NCI-H748 (cell line): ENCODE data around the gene SLC47A2.

Experiments used
- DNase-seq: peaks from one replicate; lab custom pipeline; 2025; ENCODE audit not compliant: unreplicated experiment; lab: John Stamatoyannopoulos, UW

The SLC47A2 gene

DNA sequence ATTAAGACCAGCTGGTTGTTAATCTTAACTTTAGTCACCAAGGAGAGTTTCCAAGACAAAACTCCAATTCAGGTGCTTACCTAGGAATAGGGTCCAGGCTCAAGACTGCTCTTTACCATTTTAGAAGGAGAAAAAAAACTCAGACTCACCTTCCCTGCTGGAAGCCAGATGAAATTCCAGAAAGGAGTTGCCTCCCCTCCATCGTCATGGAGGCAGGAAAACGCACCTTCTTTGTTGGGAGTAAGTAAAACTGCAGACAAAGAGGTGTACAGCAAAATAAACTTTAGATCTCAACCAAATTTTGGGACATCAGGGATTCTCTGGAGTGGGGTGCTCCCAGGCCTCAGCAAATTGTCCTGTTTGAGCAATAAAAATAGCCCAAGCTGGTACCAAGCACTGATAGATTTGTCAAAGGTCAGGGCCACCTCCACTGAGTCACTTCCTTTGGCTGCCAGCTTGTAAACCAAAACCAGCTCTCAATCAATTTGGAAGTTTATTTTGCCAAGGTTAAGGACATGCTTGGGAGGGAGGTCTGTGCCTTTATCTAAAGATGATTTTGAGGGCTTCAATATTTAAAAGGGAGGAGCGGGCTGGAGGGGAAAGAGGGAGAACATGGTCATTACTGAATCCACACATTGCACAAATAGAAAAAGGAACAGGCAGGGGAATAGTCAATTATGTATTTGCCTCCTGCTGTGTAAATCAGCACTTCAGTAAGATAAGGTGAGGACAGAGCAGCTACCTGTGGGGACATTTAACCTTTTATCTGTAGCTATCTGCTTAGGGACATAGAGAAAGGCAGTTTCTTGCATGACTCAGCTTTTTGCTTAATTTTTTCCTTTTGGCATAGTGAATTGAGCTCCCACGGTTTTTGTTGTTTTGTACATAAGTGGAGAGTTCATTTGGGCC lies 69.3 kb downstream of the SLC47A2 start:
- DNase-seq: peak; percentile 86

DNA sequence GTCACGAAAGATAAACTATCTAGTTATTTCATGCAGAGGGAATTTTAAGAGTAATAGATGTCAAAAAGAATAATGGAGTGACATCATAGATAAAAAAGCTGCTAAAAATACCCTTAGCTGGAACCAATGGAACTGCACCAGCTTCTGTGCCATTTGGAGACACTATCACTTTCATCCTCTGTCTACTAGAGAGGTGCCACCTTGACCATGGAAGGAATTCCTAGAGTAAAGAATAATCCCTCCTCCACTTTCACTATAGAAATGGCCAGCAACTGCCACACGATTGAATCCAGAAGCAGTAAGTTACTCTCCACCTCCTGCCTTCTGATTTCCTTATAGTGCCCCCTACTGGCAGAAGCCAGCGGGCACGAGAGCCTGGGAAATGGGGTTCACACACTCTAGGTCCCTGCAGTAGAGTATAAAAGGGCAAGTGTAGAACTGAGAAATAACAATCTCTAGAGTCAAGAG lies 70.6 kb downstream of the SLC47A2 start:
- peak; percentile 54 for DNase-seq

DNA sequence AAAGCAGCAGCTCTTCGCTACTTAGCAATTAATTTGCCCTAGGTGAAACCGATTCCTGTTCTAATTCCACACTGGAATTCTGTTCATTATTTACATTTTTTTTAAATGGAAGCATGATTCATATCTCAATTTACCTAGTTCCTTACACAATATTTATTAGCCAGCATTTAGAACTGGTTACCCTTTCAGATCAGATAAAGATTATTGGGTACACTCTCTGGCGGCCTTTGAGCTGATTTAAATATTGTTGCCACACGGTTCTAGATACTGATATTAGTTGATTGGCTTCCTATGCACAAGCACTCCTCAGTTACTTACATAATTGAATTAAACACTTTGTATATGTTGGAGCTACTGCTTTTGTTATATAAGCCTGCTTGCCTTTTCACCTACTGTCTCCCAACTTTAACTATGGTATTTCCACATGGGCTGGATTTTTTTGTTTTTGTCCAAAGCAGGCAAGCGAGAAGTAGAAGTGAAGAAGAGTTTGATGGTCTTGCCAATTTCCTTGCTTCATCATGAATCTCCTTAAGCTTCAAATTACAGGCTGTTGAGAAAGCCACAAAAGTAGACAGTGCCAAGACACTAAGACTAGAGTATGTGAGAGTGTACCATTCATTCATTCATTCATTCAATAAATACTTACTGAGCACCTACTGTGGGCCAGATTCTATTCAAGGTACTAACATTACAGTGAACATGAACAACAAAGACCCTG lies 71.7 kb downstream of the SLC47A2 start:
- DNase-seq: no peak

DNA sequence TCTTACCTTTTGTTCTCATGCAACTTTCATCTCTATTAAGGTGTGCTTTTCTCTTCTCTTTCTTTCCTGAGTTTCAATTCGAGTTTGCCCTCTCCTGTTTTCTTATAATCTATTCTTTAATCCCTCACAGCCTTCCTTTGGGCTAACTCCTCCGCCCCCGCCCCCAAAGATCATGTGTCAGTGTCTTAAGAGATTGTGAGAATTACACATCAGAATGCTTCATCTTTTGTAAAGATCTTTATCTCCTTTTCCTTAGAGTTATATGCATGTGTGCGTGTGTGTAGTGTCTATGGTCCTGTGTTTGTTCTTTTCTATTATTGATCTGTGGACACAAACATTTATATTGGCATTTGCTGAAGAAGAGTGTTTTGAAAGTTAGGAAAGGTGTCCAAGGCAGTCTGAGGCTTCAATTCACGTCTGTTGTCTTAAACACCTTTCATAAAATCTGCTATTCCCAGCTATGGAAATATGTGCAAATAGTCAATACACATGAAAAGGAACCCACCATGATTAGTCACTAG lies 74.0 kb downstream of the SLC47A2 start:
- no peak for DNase-seq

DNA sequence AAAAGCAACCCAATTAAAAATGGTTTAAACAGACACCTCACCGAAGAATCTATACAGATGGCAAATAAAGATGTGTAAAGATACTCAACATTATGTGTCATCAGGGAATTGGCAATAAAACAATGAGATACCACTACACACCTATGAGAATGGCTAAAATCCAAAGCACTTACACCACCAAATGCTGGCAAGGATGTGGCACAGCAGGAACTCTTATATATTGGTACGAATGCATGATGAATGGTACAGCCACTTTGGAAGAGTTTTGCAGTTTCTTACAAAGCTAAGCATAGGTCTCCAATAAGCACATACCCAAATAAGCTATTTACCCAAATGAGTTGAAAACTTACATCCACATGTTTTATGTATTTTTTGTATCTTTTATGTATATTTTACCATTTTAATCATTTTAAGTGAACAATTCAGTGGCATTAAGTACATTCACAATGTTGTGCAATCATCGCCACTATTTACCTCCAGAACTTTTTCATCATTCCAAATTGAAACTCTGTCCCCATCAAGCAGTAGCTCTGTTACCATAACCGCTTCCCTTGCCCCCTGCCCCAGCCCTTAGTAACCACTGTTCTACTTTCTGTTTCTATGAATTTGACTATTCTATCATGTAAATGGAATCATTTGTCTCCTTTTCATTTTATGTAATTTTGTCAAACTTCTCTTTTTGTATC lies 74.6 kb downstream of the SLC47A2 start:
- no peak for DNase-seq

DNA sequence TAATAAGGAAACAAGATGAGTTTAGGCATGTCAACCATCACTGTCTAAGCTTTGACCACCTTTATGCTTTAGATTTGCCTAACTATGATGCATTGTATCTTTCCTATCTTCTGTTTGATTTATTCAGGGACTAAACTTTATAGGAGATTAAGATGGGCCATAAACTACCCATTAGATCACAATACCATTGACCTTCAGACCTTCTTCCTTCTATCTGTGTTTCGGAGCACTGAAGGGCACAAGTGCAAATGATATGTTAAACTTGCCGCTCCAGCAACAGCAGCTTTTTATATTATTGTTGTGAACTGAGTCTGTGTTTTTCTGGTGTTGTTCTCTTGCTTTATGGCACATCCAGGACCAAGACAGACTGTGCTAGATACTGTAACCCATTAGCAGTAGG lies 84.5 kb downstream of the SLC47A2 start:
- DNase-seq: no peak

DNA sequence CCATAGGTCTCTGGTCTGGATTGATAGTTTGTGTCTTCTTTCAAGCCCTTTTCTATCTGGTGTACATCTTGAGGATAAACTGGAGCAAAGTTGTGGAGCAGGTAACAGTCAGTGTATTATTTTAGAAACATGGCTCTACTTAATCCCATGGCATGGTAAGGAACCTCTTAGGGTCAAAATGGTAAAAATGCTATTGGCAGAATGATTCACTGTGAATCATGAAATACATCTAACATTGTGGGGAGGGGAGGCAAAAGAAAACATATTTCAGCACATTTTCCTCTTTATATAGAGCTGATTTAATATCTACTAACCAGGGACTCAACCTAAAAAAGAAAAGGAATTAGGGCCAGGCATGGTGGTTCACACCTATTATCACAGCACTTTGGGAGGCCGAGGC lies 85.7 kb downstream of the SLC47A2 start:
- no peak for DNase-seq

DNA sequence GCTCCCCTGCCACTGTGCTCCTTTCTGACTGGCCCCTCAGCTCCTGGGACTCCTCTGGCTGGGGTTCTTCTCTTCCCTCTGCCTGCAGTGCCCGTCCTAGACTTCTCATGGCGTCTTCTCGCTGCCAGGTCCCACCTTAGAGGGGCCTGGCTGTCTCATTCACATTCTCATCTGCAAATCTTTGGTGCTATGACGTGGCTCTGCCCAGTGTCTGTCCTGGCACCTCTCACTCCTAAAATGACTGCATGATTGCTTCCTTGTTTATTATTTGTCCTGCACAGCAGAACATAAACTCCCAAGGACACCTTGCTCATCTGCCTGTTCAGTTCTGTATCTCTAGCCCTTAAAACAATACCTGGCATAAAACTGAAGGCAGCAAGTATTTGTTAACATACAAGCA lies 86.3 kb downstream of the SLC47A2 start:
- DNase-seq: no peak

DNA sequence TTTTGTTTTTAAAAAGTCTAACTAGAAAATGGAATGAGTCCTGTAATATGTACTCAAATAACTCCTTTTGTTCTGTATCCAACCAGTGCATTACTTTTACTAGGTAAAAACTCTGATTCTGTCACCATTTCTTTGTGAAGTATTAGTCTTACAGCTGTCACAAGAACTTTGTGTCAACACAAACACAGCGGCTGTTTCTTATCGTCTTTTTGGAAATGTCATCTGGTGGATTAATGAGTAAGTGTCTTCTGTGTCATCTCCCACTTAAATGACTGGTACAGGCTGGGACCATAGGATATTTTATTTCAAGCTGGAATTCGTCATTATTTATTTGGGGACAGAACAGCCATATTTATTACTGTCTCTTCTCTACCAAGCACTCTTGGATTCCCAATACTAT lies 86.9 kb downstream of the SLC47A2 start:
- DNase-seq: no peak
